GM18508 (cell line): ENCODE measurements around the gene GSTM5.
"Not testable (repeated sequence)": the region's sequence is repeated elsewhere in the genome, so short reads cannot be mapped to it uniquely, and the experiment has no call there.

ENCODE experiments used
- ATAC-seq: cut with Tn5 transposase; IDR thresholded peaks from one replicate; pipeline ENCODE4 v1.9.1; 2021; ENCODE audit warnings: moderate number of reproducible peaks; ENCODE audit not compliant: insufficient read depth, unreplicated experiment

Gene GSTM5

GRCh38 chr1:109759513-109760334 is 47.7 kb downstream of the GSTM5 start:
- ATAC-seq, result no peak

GRCh38 chr1:109760581-109761226 is 48.7 kb downstream of the GSTM5 start:
- ATAC-seq, result no peak

GRCh38 chr1:109761227-109762038 is 49.4 kb downstream of the GSTM5 start:
- no peak for ATAC-seq

GRCh38 chr1:109762039-109762585 is 50.1 kb downstream of the GSTM5 start:
- no peak for ATAC-seq

- ATAC-seq, result no peak
Measured at GRCh38 chr1:109762821-109763645, 51.0 kb downstream of the GSTM5 start.

GRCh38 chr1:109763646-109764415 is 51.8 kb downstream of the GSTM5 start, which contains the start of gene EPS8L3:
TSS of gene EPS8L3 (minus strand) at chr1:109763923. CDS start at chr1:109761749, 2,174 bp downstream.
- ATAC-seq, result no peak

- ATAC-seq, result no peak
Measured at GRCh38 chr1:109764561-109765482, 52.8 kb downstream of the GSTM5 start.

- ATAC-seq, result no peak
Measured at GRCh38 chr1:109765483-109765815, 53.4 kb downstream of the GSTM5 start.

GRCh38 chr1:109765896-109766615 is 54.0 kb downstream of the GSTM5 start:
- ATAC-seq, result no peak

GRCh38 chr1:109766991-109767636 is 55.1 kb downstream of the GSTM5 start:
- ATAC-seq, result not testable (repeated sequence)
